GM20000 (cell line): ENCODE measurements around the gene DCLK1.
"Not testable (repeated sequence)": the region's sequence is repeated elsewhere in the genome, so short reads cannot be mapped to it uniquely, and the experiment has no call there.

ENCODE experiments used
- DNase-seq: peaks from one replicate; pipeline ENCODE4 v3.0.0; 2012; ENCODE audit warnings: low spot score
- TF ChIP-seq, protein P1 (sequence below): IDR thresholded peaks from 2 replicates; pipeline ENCODE4 v1.5.1; 2012; ENCODE audit warnings: mild to moderate bottlenecking, control low read depth; ENCODE audit errors: extremely low read depth, missing control alignments

DCLK1 gene

DNA sequence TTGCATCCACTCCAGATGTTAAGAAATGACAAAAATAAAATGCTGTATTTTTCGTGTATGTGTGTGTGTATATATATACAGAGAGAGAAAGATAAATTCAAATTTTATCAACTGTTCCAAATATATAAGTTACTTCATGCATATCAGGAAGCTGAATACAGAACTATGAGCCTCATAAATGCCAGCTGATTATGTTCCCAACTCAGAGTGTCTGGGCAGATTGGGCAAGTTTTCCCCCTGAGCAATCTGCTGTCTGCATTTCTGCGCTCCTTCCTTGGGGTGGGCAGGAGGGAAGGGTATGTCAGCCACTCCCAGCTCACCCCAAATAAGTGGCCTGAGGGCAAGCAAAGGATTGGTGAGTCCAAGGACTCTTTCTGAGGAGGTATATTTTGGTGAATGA lies 154.1 kb downstream of the DCLK1 start:
- TF ChIP-seq, protein P1, sequence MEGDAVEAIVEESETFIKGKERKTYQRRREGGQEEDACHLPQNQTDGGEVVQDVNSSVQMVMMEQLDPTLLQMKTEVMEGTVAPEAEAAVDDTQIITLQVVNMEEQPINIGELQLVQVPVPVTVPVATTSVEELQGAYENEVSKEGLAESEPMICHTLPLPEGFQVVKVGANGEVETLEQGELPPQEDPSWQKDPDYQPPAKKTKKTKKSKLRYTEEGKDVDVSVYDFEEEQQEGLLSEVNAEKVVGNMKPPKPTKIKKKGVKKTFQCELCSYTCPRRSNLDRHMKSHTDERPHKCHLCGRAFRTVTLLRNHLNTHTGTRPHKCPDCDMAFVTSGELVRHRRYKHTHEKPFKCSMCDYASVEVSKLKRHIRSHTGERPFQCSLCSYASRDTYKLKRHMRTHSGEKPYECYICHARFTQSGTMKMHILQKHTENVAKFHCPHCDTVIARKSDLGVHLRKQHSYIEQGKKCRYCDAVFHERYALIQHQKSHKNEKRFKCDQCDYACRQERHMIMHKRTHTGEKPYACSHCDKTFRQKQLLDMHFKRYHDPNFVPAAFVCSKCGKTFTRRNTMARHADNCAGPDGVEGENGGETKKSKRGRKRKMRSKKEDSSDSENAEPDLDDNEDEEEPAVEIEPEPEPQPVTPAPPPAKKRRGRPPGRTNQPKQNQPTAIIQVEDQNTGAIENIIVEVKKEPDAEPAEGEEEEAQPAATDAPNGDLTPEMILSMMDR: no peak

DNA sequence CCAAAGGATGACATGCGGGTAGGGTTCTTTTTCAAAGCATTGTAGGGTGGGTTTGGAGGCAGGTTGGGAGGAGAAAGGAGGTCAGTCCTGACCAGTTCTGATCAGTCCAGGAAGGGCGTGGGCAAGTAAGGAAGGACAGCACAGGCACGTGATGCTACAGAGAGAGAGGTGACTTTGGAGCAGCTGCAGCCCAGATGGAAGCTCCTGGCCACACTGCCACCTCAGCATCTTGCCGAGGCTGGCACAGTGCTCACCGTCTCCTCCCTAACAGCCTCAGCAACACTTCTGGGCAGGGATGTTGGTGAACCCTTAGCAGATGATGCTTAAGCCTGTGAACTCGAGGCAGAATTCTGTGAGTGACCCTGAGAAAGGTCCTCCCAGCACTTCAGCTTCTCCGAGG lies 155.1 kb downstream of the DCLK1 start:
- TF ChIP-seq, protein P1: no peak

More for the DNA sequence above, 154.1 kb downstream of the DCLK1 start:
- DNase-seq: no peak

DNA sequence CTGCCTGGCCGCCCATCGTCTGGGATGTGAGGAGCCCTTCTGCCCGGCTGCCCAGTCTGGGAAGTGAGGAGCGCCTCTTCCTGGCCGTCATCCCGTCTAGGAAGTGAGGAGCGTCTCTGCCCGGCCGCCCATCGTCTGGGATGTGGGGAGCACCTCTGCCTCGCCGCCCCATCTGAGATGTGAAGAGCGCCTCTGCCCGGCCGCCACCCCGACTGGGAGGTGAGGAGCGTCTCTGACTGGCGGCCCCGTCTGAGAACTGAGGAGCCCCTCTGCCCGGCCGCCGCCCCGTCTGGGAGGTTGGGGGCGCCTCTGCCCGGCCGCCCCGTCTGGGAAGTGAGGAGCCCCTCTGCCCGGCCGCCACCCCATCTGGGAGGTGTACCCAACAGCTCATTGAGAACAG lies 164.2 kb downstream of the DCLK1 start:
- DNase-seq: not testable (repeated sequence)

More for the DNA sequence above, 155.1 kb downstream of the DCLK1 start:
- no peak for DNase-seq

DNA sequence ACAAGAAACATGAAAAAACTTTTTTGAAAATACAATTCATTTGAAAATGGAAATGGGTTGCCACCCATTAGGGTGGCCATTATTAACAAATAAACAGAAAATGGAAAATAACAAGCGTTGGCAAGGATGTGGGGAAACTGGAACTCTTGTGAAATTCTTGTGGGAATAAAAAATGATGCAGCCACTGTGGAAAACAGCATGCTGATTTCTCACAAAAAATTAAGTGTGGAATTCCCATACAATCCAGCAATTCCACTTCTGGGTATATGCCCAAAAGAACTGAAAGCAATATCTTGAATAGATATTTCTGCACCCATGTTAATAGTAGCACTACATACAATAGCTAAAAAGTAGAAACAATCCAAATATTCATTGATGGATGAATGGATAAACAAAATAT lies 165.2 kb downstream of the DCLK1 start:
- DNase-seq: no peak
- TF ChIP-seq, protein P1: no peak

DNA sequence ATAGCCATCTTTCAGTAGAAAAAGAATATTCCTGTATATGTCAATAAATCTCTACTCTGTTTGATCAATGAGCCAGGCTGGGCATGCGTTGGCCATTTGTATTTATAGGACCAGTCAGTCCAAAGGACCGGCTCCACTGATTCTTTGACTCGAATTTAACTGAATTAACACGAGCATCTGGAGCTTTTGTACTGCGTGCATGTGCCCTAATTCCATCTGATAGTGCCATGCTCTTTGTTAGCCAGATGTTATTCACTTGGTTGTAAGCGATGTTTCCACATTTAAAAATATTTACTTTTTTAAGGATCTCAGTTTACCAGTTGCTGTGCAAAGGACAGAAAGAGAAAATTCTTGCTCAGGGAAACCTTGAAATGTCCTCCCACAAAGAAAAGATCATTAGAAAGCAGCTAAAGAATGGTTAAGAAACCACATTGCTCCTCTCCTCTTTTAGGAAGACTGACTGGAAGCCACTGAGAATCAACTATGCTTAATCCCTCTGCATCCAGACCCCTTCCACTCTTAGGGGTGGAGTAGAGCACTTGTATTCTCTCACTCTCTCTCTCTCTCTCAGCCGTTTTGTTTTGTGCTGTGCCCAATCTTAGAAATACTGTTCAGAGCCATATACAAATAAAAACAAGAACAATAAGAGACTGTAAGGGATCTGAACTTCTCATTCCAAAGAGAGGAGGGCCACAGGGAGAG lies 165.8 kb downstream of the DCLK1 start:
- TF ChIP-seq, protein P1: no peak
- DNase-seq: no peak

DNA sequence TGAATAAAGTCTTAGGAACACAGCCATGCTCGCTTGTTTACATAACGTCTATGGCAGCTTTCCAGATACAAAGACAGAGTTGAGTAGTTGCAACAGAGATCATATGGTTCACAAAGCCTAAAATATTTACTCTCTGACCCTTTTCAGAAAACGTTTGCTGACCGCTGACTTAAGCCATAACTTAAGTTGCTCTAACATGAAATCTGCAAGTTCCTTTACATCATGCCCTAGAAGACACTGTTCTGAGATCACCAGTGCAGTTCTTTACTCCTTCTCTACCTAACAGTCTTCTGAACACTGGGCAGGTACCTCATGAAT lies 166.4 kb downstream of the DCLK1 start:
- TF ChIP-seq, protein P1: no peak
- no peak for DNase-seq

DNA sequence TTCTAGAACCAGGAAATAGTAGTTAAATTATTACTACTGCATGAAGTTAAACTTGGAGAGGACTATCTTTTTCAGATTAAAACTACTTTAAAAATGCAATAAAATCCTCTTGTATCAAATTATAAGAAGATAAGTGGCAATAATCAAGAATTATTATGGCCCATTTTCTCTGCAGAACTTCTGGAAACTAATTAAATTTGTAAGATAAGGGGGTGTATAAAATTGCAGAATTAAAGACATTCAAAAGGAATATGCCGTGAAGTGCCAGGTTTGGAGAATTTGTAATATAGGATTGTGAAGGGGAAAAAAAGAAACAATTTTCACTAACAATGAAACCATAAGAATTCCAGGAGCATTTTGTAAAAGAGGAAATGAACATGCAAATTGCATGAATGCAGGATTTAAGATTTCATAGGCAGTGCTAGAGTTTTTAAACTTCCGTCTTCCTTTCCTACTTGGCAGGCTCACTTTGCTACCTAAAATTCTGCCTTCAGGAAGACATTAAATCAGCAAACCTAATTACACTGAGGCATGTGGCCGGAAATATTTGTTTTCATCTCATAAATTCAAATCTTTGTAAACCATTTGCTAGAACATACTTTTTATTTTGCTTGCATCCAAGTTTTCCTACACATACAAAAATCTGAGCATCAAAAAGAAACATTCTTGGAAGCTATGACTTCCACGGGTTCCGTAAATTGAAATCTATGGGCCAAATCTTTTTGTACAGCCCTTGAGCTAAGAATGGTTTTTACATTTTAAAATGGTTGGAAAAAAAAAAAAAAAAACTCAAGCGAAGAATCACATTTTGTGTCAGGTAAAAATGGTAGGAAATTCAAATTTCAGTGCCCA lies 166.9 kb downstream of the DCLK1 start:
- TF ChIP-seq, protein P1: no peak
- DNase-seq: no peak
